ENCODE data around the gene HSPA1A.

Gene HSPA1A

DNA sequence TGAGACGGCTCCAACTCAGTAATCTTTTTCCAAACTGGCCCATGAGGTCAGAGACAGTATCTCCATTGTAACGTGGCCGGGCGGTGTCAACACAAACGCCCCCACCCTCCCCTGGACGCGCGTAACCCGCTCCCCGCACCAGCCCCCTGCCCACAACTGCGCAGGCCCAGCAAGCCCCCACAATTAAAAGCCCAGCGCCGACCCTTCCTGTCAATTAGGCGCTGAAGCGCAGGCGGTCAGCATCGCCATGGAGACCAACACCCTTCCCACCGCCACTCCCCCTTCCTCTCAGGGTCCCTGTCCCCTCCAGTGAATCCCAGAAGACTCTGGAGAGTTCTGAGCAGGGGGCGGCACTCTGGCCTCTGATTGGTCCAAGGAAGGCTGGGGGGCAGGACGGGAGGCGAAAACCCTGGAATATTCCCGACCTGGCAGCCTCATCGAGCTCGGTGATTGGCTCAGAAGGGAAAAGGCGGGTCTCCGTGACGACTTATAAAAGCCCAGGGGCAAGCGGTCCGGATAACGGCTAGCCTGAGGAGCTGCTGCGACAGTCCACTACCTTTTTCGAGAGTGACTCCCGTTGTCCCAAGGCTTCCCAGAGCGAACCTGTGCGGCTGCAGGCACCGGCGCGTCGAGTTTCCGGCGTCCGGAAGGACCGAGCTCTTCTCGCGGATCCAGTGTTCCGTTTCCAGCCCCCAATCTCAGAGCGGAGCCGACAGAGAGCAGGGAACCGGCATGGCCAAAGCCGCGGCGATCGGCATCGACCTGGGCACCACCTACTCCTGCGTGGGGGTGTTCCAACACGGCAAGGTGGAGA lies at the start of gene HSPA1A, which contains the start of gene HSPA1L:
Gene HSPA1A (plus strand): TSS at position 519 of the 814 bp plus-strand sequence. CDS start 214 bp downstream, at position 733.
Gene HSPA1L (minus strand): TSS at position 259 of the 814 bp plus-strand sequence. CDS start 3,311 bp downstream, outside the sequence.
- peak; percentile 100 for DNase-seq

- no peak for DNase-seq
Measured at GRCh38 chr6:31765559-31765909, 49.8 kb upstream of the HSPA1A start.

DNA sequence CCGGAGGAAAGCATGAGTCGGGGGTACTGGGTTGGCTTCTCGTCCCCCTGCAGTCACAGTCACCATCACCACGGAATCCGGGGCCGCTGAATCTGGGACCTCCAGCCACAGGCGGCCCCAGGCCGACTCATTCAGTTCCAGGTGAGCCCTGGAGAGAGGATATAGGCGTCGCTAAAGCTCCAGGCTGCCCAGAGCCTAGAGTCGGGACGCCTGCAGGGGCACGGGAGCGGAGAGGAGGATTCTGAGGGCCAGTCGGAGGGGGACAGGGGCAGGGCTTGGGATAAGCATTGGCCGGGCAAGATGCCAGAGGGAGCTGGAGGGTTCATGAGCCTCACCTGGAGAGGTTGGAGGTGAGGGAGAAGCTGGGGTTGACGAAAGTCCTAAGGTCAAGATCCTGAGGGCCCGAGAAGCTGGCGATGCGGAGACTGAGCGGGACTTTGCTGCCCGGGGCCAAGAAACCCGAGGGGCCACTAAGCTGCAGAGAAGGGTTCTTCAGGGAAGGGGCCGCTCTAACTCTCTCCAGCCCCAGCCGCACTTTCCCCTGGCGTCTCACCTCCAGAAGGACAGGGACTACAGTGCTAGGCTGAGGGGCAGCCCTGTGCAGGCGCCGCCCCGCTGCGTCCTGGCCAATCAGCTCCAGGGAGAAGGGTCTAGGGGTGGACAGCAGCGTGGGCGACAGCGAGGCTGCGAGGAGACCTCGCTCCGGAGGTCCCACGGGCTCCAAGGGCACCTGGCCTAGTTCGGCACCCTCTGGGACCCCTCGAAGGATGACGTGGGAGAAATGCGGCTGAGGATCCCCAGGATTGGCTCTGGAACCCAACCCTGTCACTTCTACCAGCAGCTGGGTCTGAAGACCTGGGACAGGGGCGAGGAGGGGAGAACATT lies 49.2 kb upstream of the HSPA1A start:
- peak; percentile 76 for DNase-seq

DNA sequence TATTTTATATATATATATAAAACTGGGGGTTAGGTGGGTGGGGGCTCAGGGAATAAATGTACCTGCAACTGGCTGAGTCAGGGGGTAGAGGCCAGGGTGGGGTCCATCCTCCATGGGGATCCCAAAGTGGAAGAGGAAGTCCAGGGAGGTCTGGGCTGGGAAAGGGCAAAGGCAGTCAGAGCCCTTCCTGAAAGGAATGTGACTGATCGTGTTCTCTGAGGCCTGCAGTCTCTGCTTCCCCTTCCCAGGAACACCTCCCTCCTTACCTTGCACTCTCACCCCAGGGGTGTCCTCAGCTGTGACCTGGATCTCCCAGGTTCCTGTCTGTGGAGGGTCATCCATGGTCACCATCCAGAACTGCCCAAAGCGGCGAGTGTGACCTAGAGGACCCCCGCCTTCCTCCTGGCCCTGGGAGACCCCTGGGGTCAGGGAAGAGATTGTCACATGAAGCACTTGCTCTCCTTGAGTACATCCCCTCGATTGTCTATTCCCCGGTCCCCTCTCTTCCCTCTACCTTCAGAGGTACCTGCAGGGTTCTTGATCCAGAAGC lies 48.2 kb upstream of the HSPA1A start:
- no peak for DNase-seq

- no peak for DNase-seq
Measured at GRCh38 chr6:31768363-31769257, 46.7 kb upstream of the HSPA1A start.

GRCh38 chr6:31769684-31770371 lies 45.5 kb upstream of the HSPA1A start:
- DNase-seq: peak; percentile 87

GRCh38 chr6:31770860-31771259 lies 44.5 kb upstream of the HSPA1A start:
- no peak for DNase-seq

GRCh38 chr6:31771992-31772358 lies 43.4 kb upstream of the HSPA1A start:
- no peak for DNase-seq

DNA sequence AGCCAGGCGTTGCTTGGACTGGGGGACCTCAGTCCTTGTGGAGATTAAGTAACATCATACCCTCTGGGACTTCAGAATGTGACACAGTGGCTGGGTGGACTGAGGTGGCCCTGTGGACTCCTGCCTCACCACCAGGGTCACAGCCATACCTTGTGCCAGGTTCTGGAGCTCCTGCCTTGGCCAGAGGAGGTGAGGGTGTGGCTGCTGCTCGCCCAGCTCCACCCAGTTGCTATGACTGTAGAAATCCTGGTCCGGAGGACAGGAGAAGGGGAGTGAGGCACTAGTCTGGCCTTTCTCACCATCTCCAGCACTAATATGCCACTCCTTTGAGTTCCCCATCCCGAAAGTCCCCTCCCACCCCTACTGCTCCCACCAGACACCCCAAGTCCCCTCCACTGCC lies 40.2 kb upstream of the HSPA1A start:
- no peak for DNase-seq

DNA sequence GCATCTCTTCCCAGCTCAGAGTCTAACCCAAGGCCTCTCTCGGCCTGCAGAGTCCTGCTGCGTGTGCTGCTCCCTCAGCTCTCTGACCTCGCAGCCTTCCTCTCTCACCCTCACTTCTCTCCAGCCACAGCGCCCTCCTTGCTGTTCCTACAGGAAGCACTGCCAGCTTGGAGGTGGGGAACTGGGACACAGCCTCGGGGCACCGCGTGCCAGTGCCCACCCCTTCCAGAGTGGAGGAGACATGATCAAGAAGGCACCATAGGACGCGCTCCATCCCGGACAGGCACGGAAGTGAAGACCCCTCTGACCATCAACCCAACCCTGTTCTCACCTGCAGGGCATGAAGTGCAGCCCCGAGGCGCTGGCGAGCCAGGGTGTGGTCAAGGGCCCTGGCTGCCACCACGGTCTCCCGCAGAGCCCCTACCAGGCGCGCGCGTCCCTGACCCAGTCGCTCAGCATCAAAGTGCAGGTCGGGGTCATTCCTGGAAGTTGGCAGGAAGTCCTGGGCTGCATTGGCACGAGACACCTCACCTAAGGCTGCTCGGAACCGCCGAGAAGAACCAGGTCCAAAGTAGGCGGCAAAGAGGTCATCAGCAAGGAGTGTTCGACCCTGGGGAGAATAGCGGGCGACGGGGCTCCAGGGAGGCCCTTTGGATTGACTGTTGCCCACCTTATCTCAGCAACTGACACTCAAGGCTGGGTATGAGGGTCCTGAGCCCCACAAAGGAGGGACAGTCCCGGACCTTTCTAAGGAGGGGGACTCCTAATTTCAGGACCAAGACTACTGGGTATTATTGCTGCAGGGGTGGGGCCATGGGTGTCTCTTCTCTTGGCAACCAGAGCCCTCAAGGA lies 39.5 kb upstream of the HSPA1A start:
- DNase-seq: no peak

GRCh38 chr6:31776485-31776988 lies 38.8 kb upstream of the HSPA1A start:
- no peak for DNase-seq

DNA sequence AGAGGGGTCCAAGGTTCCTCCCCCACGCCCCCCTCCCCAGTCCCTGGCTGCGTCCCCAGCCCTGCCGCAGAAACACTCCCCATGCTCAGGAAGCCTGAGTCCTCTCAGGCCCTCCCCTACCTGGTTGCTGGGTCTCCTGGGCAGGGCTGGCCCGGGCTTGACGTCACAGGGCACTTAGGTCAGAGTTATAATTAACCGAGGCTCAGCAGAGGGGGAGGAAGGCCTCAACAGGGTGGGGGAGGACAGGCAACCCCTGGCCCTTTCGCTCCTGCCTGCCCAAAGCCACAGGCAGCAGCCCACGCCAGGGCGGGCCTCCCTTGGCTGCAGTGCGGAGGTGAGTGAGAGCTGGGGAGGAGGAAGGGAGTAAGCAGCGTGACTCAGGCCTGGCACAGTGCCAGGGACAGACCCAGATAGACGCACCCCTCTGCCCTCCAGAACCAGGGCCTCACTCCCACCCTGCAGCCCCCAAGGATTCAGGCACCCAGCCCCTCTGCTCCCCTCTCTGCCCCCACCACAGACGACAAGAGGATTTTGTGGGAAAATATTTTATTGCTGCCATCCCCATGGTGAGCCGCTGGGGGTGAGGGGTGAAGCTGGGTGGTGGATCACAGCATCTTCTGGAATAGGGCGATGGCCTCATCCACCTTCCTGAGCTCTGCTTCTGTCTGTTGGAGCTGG lies 38.2 kb upstream of the HSPA1A start, which contains the start of gene VWA7:
Gene VWA7 (minus strand): TSS at position 340 of the 678 bp plus-strand sequence. CDS start 549 bp downstream, outside the sequence.
- no peak for DNase-seq

DNA sequence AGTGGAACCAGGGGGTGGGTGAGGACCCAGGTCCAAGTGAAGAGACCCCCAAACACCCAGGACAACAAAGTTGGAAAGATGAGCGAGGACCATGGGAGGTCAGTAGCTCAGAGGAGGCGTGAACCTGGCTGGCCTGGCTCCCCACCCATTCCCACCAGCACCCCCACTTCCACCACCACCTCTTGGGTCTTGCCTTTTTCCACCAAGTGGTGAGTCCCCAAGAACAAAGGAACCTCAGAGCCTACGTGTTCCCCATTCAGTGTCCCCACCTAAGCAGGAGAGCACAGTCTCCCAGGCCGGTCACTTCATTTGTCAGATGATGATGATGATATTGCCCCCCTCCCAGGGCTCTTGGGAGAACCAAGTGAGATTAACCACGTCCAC lies 37.7 kb upstream of the HSPA1A start:
- no peak for DNase-seq

DNA sequence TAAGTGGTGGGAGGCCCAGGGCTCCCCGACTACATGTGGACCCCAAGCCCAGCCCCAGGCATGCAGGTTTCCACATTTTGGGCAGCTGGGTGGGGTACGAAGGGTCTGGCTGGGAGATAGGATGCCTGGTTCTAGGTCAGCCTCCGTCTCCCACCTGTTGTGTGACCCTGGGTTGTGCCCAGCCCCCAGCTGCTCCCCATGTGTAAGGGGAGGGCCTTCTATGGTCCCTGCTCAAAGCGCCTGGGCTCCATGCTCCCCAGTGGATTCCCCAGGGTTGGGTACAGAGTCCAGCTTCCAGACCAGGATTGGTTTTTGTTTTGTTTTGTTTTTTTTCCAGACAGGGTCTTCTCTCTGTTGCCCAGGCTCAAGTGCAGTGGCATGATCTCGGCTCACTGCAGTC lies 37.1 kb upstream of the HSPA1A start:
- no peak for DNase-seq

GRCh38 chr6:31778999-31779885 lies 36.1 kb upstream of the HSPA1A start:
- no peak for DNase-seq

DNA sequence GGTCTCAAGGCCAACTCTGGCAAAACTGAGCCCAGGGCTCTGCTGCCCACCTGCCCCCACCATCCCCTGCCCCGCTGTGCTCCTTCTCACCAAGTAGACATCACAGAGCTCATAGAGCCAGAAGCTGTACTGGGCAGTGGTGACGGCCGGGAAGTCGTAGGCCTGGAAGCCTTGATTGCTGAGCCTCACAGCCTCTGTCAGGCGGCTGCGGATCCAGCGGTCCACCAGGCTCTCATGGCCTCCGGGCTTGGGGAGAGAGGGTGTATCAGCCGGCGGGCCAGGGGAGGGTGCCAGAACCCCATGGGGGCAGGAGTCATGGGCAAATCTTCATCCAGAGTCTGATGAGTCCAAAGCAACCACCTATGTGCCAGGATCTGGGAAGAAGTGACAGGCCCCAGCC lies 35.4 kb upstream of the HSPA1A start:
- no peak for DNase-seq

GRCh38 chr6:31780507-31781243 lies 34.7 kb upstream of the HSPA1A start:
- no peak for DNase-seq

All from islet precursor cell (in vitro differentiated cells).